Aorta (tissue), 5 donors: Measurements from ENCODE around the gene YARS2. TPM values are rescaled to one million over a fixed set of nuclear protein-coding genes. Genes with fewer than 3 reads are reported as not detected.
"Not testable (repeated sequence)": the region's sequence is repeated elsewhere in the genome, so short reads cannot be mapped to it uniquely, and the experiment has no call there.

Source experiments
- ATAC-seq: fragments of 200-7000 bp; cut with Tn5 transposase; one replicate; pipeline ENCODE4 v1.9.1; 2022; ENCODE audit warnings: moderate library complexity; ENCODE audit not compliant: low FRiP score
- DNase-seq, 2 donors: peaks; one replicate each; pipeline ENCODE4 v3.0.0-alpha.2; 2020
- H3K27ac ChIP-seq, 2 donors: one replicate each; pipeline ENCODE4 v1.5.1; 2013; ENCODE audit warnings: low read length in 2 of 2, mild to moderate bottlenecking in 2 of 2, moderate library complexity in 2 of 2, control low read depth in 1 of 2, inconsistent platforms in 1 of 2, low read depth in 1 of 2
- H3K27me3 ChIP-seq, 2 donors: one replicate each; pipeline ENCODE4 v1.6.1; 2013; ENCODE audit warnings: control low read depth in 1 of 2, low read length in 1 of 2, mild to moderate bottlenecking in 1 of 2, moderate library complexity in 1 of 2; ENCODE audit not compliant: insufficient read depth in 2 of 2, control insufficient read depth in 1 of 2
- H3K36me3 ChIP-seq, 2 donors: one replicate each; pipeline ENCODE4 v1.6.1; 2013; ENCODE audit warnings: control low read depth in 1 of 2, low read length in 1 of 2, mild to moderate bottlenecking in 1 of 2; ENCODE audit not compliant: insufficient read depth in 2 of 2, control insufficient read depth in 1 of 2
- H3K4me1 ChIP-seq, 2 donors: one replicate each; pipeline ENCODE4 v1.6.1; 2013; ENCODE audit warnings: low read length in 2 of 2, control low read depth in 1 of 2, mild to moderate bottlenecking in 1 of 2, moderate library complexity in 1 of 2; ENCODE audit not compliant: insufficient read depth in 2 of 2, control insufficient read depth in 1 of 2
- H3K4me3 ChIP-seq, 2 donors: one replicate each; pipeline ENCODE4 v1.5.1; 2013; ENCODE audit warnings: low read length in 2 of 2, control low read depth in 1 of 2, mild to moderate bottlenecking in 1 of 2
- H3K9me3 ChIP-seq: one replicate; pipeline ENCODE4 v1.6.1; 2013; ENCODE audit warnings: mild to moderate bottlenecking, low read length; ENCODE audit not compliant: control insufficient read depth
- WGBS, 2 donors: extraction: QIAGEN DNeasy Blood & Tissue Kit; methylation state at CpG; one replicate each; pipeline ENCODE4 v1.1.7; 2013; 5-methylcytosine and 5-hydroxymethylcytosine counted together
- intact Hi-C, 2 donors: fragments of 100-400 bp; cut with DNase I; formaldehyde crosslinking; loops; one replicate each; pipeline versions ENCODE4 v1.14.2 to v1.15.0; 2022
- polyA plus RNA-seq, 2 donors: library from polyadenylated mRNA; stranded (reverse); fragments of 200-250 nt; gene quantifications; one replicate each; pipeline ENCODE4 v1.2.3, GENCODE V29; 2013
- total RNA-seq, 2 donors: library from RNA; stranded (reverse); fragmentation: NEBNext Ultra II Directional; extraction: Animal tissue kit (Norgen Biotek cat#: 25700); gene quantifications; one replicate each; pipeline ENCODE4 v1.2.1, GENCODE V29; 2021
- donor health status: healthy with polysubstance abuse.
- donor health status: Bipolar disorder and iron deficiency.
- donor health status: DM: no; HTN: no; CAD: no.
- donor health status: DM: no; HTN: no; CAD: no.
- donor health status: DM: yes; HTN: yes; CAD: no.

Gene YARS2
- total and polyA plus RNA-seq, 4 donors, result 4.1 to 11.5 (median 6.4) TPM

GRCh38 chr12:32737715-32738114 lies 18.0 kb downstream of the YARS2 start:
- Histone ChIP-seq H3K36me3 (peaks cover 0 to 2% of the 10 kb centered on the region in 2 donors), H3K4me3 (no peak overlapping the region), H3K4me1 (no peaks in the 10 kb centered on the region), H3K9me3 (no peaks in the 10 kb centered on the region), H3K27me3 (no peaks in the 10 kb centered on the region), H3K27ac (no peak overlapping the region)
- intact Hi-C loops, result no loop called here
- no peak for ATAC-seq
- no peak for DNase-seq
- WGBS, 2 donors, result 90 to 95% methylated on average over 2 of the region's 2 CpGs

GRCh38 chr12:32736445-32736844 lies 19.3 kb downstream of the YARS2 start:
- intact Hi-C loops, result no loop called here
- Histone ChIP-seq H3K27me3 (no peaks in the 10 kb centered on the region), H3K4me3 (no peak overlapping the region), H3K4me1 (no peaks in the 10 kb centered on the region), H3K9me3 (no peaks in the 10 kb centered on the region), H3K36me3 (no peaks in the 10 kb centered on the region), H3K27ac (no peak overlapping the region)
- ATAC-seq (no peak), DNase-seq (no peak)
- 68 to 78% methylated on average over 3 of the region's 3 CpGs for WGBS, 2 donors

GRCh38 chr12:32734952-32735351 lies 20.7 kb downstream of the YARS2 start:
- WGBS, 2 donors, result 98 to 99% methylated on average over 1 of the region's 1 CpG
- Histone ChIP-seq H3K27me3 (no peaks in the 10 kb centered on the region), H3K4me3 (no peak overlapping the region), H3K27ac (no peak overlapping the region), H3K36me3 (no peaks in the 10 kb centered on the region), H3K4me1 (no peaks in the 10 kb centered on the region), H3K9me3 (no peaks in the 10 kb centered on the region)
- DNase-seq (no peak), ATAC-seq (no peak)
- intact Hi-C loops, result no loop called here

- H3K4me1 ChIP-seq, result no peaks in the 10 kb centered on the region
- no peak overlapping the region for H3K4me3 ChIP-seq
- H3K27ac ChIP-seq, result no peak overlapping the region
- peaks cover 0 to 6% of the 10 kb centered on the region in 2 donors for H3K36me3 ChIP-seq
- 84 to 88% methylated on average over 3 of the region's 3 CpGs for WGBS, 2 donors
- DNase-seq (no peak), ATAC-seq (no peak)
- H3K27me3 ChIP-seq, result no peaks in the 10 kb centered on the region
- intact Hi-C loops, result no loop called here
- H3K9me3 ChIP-seq, result no peaks in the 10 kb centered on the region
These were observed 28.5 kb downstream of the YARS2 start for GRCh38 chr12:32727237-32727636.

GRCh38 chr12:32726286-32726685 lies 29.4 kb downstream of the YARS2 start:
- intact Hi-C loops, result no loop called here
- WGBS, 2 donors, result 99 to 100% methylated on average over 2 of the region's 2 CpGs
- H3K27me3 ChIP-seq, result no peaks in the 10 kb centered on the region
- no peaks in the 10 kb centered on the region for H3K9me3 ChIP-seq
- H3K4me1 ChIP-seq, result no peaks in the 10 kb centered on the region
- H3K27ac ChIP-seq, result no peak overlapping the region
- peaks cover 0 to 6% of the 10 kb centered on the region in 2 donors for H3K36me3 ChIP-seq
- H3K4me3 ChIP-seq, result no peak overlapping the region
- ATAC-seq, result no peak
- DNase-seq, result no peak

GRCh38 chr12:32725308-32725707 lies 30.4 kb downstream of the YARS2 start:
- H3K27me3 ChIP-seq, ATAC-seq, H3K9me3 ChIP-seq, H3K4me3 ChIP-seq, intact Hi-C loops, H3K4me1 ChIP-seq, H3K36me3 ChIP-seq, DNase-seq, H3K27ac ChIP-seq: not testable (repeated sequence)
- WGBS, 2 donors, result 97 to 98% methylated on average over 3 of the region's 3 CpGs

GRCh38 chr12:32718926-32719325 lies 36.8 kb downstream of the YARS2 start:
- H3K27me3 ChIP-seq, result no peaks in the 10 kb centered on the region
- no peak for DNase-seq
- ATAC-seq, result no peak
- intact Hi-C loops, result no loop called here
- no peaks in the 10 kb centered on the region for H3K4me1 ChIP-seq
- H3K9me3 ChIP-seq, result no peaks in the 10 kb centered on the region
- 94 to 98% methylated on average over 2 of the region's 2 CpGs for WGBS, 2 donors
- H3K4me3 ChIP-seq, result no peak overlapping the region
- no peaks in the 10 kb centered on the region for H3K36me3 ChIP-seq
- no peak overlapping the region for H3K27ac ChIP-seq

- Histone ChIP-seq H3K27ac (no peak overlapping the region), H3K9me3 (no peaks in the 10 kb centered on the region), H3K27me3 (no peaks in the 10 kb centered on the region), H3K4me1 (no peaks in the 10 kb centered on the region), H3K4me3 (no peak overlapping the region), H3K36me3 (peaks cover 0 to 6% of the 10 kb centered on the region in 2 donors)
- intact Hi-C loops, result no loop called here
- WGBS, 2 donors, result 68 to 71% methylated on average over 4 of the region's 4 CpGs
- no peak for DNase-seq
- no peak for ATAC-seq
These were observed 40.9 kb downstream of the YARS2 start for GRCh38 chr12:32714772-32715171.

- Histone ChIP-seq H3K27me3 (no peaks in the 10 kb centered on the region), H3K4me1 (no peaks in the 10 kb centered on the region), H3K36me3 (peaks cover 0 to 6% of the 10 kb centered on the region in 2 donors), H3K4me3 (no peak overlapping the region), H3K27ac (no peak overlapping the region), H3K9me3 (no peaks in the 10 kb centered on the region)
- WGBS, 2 donors, result 67 to 73% methylated on average over 2 of the region's 2 CpGs
- intact Hi-C loops, result no loop called here
- ATAC-seq, result no peak
- DNase-seq, result no peak
These were observed 46.8 kb downstream of the YARS2 start for GRCh38 chr12:32708926-32709325.
